NOMO-1 treated with dmso at 0.1 percent for 144 hours (cell line): ENCODE results near the gene FBN1.

Source experiments
- DNase-seq: peaks from one replicate; lab custom pipeline; 2025; ENCODE audit not compliant: unreplicated experiment; lab: John Stamatoyannopoulos, UW

FBN1 gene

GRCh38 chr15:48556159-48556897 is 89.2 kb downstream of the FBN1 start:
- no peak for DNase-seq

DNA sequence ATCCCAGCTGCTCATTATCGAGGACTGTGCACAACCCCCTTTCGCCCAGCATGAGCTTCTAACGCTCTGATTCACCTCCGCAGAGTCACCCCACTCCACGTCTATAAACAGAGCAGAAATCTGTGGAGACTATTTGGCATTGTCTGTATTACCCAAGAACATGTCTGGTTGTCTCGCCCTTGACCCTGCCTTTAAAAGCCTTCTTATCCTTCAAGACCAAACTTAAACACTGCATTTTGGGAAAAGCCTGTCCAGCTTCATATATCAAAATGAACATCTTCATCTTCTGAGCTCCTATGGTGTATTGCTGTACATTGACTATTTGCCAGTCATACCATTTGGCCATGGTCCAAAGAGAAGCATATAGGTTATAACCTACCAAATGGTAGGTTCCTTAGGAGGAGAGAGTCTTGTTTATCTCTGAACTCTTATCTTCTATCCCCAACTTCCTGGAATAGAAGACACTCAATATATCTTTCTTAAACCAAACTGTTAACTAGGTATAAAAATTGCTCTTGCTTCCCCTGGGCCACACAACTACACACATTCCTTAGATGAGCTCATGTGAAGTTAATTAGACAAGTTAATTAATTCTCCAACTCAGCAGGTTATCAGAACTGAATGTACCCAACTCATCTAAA is 90.1 kb downstream of the FBN1 start:
- DNase-seq = no peak

DNA sequence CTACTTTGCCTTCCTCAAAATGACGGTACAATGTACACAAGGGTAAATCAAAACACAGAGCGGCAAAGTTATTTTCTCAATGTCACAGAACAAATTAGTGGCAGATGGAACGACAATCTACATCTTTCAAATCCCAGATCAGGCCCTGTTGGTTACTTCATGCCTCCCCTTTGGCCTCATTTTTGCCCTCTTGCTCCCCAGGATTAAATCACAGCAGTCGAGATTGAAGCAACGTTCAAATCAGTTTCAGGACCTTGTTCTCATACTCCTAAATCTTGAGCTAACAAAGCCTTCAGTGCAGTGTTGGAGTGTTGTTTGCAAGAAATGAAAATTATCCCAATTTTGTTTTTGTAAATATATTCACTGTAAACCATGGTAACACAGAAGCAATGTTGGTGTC is 91.4 kb downstream of the FBN1 start:
- no peak for DNase-seq

GRCh38 chr15:48553559-48553958 is 92.0 kb downstream of the FBN1 start:
- no peak for DNase-seq

DNA sequence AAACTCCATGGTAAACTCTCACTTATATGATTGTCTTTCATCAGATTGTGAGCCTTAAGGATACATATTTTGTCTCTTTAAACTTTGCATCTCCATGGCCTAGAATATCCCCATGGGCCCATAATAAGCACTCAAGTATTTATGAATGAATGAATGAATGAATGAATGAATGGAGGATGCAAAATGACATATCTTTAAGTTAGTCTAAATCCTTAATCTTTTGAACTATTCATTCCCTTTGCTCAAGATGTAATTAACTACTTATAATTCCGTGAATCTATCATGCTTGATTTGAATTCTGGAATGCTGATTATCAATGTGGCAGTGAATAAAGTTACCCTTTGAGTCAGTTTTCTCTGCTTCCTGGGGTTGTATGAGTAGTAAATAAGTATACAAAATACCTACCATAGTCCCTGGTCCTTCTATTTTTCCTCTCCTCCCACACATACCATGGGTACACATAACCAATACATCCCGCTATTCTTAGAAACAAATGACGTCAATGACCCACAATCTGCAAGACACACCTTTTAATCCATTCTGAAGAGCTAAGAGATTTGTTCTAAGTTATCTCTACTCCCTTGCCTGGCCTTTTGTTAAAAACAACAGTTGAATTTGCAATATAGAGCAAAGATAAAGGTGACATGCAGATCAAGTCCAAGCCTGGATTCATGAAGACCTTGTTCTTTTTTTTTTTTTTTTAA is 94.5 kb downstream of the FBN1 start:
- DNase-seq = no peak

GRCh38 chr15:48548455-48548854 is 97.1 kb downstream of the FBN1 start:
- DNase-seq = no peak

DNA sequence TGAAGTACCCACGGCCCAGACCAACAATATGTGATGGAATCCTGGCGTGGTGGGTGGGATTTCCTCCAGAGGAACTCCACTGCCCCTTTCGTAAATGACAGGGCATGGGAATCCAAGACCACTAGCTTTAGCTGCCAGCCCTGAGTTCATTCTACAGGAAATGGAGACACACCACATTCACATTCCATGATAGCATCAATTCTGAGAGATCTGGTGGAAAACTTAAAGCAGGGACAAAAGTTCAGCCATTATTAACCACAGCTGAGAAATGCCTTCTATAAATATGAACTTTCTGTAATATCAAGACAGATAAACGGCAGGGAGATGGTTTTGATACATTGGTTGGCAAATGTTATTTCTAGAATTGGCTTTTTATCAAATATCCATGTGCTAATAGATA is 98.2 kb downstream of the FBN1 start:
- no peak for DNase-seq

- DNase-seq = no peak
Observed at GRCh38 chr15:48546296-48546695, 99.2 kb downstream of the FBN1 start.

DNA sequence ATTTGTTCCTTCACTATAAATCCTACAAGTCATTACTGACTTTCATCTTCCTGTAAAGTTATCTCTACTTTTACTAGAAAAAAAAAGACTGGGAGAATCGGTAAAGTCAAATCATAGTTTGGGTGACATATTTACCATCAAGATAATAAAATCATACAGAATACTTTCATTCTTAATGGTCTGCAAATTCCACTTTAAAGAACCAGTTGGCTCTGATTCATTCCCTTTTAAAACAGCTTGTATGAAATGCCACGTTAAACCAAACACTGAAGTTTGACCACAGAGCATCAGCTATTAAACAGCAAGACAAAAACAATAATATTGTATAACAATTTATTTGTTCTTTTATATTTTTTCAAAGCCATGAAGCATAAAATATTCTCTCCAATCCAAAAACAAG is 100.7 kb downstream of the FBN1 start:
- DNase-seq = no peak

- DNase-seq = no peak
Observed at GRCh38 chr15:48541341-48542278, 103.9 kb downstream of the FBN1 start.

DNA sequence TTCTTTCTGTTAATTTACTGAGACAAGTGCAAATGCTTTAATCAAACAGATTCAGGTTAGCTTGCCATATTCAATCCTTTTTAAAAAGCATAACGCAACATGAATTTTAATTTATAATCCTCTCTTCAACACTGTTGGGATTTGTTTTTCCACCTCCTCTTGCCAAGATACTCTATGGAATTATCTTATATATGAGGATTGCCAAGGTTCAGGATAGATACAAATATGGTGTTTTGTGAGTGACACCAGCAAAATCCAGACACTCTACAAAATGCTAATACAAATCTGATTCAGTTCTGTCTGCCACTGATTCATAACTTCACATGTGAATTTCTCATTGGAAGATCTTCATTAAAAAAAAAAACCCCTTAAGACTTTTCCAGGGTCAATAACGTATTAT is 104.8 kb downstream of the FBN1 start:
- no peak for DNase-seq

DNA sequence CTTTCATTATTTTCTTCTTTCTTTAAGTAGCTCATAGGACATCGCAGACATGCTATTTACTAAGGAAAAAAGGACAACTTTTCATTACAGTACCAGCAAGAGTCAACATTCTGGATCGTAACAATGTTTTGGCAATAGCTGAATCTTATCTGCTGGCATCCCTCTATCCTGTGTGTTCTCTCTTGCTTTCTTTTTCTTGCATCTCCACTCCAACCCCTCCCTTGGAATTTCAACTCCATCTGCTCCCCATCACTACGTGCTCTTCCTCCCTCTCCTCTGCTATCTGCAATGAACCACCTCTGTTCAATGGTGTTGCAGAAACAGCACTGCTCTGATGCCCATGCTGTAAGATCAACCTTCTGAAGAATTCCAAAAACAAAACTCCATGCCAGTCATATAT is 106.6 kb downstream of the FBN1 start:
- no peak for DNase-seq

- DNase-seq = no peak
Observed at GRCh38 chr15:48537271-48538113, 108.0 kb downstream of the FBN1 start.

- no peak for DNase-seq
Observed at GRCh38 chr15:48536681-48537091, 108.8 kb downstream of the FBN1 start.

DNA sequence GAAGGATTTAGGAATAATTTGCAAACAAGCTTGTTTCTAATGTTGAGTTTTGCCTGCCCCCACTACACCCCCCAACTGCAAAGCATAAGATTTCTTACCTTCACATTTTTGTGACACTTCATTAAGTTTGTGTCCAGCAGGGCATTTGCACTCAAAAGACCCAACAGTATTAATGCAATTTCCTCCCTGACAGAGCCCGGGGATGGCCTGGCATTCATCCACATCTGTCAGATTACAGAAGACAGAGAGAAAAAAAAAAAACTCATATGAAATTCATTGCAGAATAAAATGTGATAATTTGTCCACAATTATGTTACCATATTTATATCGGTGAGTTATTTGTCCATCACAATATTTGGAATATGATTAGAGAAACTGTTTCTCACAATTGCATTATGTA is 111.5 kb downstream of the FBN1 start:
- DNase-seq = no peak

- DNase-seq = no peak
Observed at GRCh38 chr15:48532946-48533345, 112.6 kb downstream of the FBN1 start.

DNA sequence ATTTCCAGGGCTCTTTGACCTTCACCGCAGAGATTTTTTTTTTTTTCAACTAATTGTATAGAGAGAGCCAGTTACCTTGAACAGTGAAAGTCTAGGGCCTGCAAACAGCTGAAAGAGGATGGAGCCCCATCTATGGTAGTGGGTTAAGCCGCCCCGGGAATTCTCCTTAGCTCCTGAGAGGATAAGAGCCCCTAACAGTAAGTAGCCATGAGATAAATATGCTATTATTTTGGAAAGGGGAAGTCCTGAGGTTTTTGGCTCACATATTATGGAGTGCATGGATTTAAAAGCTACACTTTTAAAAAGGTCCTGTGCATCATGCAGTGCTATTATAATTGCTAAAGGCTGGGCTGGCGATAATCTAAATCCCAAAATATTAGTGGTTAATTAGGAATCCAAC is 115.0 kb downstream of the FBN1 start:
- DNase-seq = no peak

DNA sequence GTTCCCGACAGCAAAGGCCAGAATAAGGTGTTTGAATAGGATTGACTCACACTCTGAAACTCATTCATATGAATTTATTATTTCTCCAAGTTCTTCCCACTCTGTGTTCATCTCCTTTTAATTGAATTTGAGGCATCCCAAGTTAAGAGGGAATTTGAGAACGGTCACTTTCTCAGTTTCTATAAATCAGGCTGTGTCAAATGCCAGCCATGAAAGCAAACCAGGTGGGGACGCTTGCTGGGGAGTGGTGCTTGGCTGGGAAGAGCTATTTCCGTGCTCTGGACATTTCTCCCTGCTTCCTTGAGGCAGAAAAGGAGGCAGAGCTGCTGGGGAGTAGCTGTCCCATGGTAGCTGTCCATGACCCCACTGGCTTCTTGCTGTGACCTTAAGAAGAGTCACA is 116.6 kb downstream of the FBN1 start:
- no peak for DNase-seq

DNA sequence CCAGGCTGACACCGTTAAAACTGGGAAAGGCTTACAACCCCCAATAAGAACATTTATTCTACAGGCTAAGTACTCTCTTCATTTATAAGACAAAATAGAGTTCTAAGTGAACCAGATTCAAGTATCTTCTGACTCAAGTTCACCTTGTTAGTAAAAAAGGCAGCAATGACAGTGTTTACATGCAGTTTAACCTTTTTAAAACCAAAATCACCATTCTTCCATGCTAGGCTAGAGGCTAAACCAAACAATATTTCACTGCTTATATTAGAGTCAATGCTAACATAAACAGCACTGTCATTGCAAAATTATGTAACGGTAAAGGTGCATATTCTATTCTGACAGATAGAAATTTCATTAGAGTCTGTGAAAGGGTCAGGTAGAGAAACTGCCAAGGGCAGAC is 118.0 kb downstream of the FBN1 start:
- no peak for DNase-seq

- no peak for DNase-seq
Observed at GRCh38 chr15:48522911-48523310, 122.6 kb downstream of the FBN1 start.
